ENCODE data around the gene TTLL4.
A peak's percentile ranks its signal among the peaks of the same experiment; 100 is the strongest.
"Not testable (repeated sequence)": the region's sequence is repeated elsewhere in the genome, so short reads cannot be mapped to it uniquely, and the experiment has no call there.

The TTLL4 gene

GRCh38 chr2:218687400-218688060, 23.1 kb upstream of the TTLL4 start:
- not testable (repeated sequence) for H3K4me3 ChIP-seq (ENCODE audit: low read depth in 1 of 2, low read length in 2 of 2); H3K4me1 ChIP-seq (ENCODE audit: control insufficient read depth in 1 of 2, insufficient read depth in 2 of 2, low read length in 2 of 2); H3K27me3 ChIP-seq (ENCODE audit: low read depth, low read length); H3K9me3 ChIP-seq (ENCODE audit: control insufficient read depth in 1 of 2, low read length in 2 of 2); H3K27ac ChIP-seq (ENCODE audit: low read length)
- peaks cover 20% of the 10 kb centered on the region in 2 donors for H3K36me3 ChIP-seq (ENCODE audit: control insufficient read depth in 1 of 2, insufficient read depth in 2 of 2, low read length in 2 of 2)

DNA sequence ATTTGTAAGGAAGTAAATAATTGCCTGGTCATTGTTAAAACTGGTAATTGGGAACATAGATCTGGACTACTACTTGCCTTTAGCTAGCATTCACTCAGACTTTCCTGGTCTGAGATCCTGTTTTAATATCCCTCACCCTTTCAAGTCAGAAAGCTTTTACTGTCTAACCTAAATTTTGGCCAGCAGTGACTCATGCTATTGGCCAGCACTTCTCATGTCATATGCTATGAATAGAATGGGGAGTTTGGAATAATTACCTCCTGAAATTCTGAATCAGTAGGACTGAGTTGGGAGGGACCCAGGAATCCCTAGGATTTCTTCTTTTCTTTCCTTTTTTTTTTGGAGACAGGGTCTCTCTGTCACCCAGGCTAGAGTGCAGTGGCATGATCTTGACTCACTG, 19.4 kb upstream of the TTLL4 start:
- Histone ChIP-seq H3K27me3 (ENCODE audit: low read depth, low read length) (no peaks in the 10 kb centered on the region), H3K9me3 (ENCODE audit: control insufficient read depth in 1 of 2, low read length in 2 of 2) (no peaks in the 10 kb centered on the region), H3K4me1 (ENCODE audit: control insufficient read depth in 1 of 2, insufficient read depth in 2 of 2, low read length in 2 of 2) (no peaks in the 10 kb centered on the region), H3K4me3 (ENCODE audit: low read depth in 1 of 2, low read length in 2 of 2) (no peak overlapping the region), H3K36me3 (ENCODE audit: control insufficient read depth in 1 of 2, insufficient read depth in 2 of 2, low read length in 2 of 2) (peaks cover 27 to 42% of the 10 kb centered on the region in 2 donors), H3K27ac (ENCODE audit: low read length) (no peak overlapping the region)

DNA sequence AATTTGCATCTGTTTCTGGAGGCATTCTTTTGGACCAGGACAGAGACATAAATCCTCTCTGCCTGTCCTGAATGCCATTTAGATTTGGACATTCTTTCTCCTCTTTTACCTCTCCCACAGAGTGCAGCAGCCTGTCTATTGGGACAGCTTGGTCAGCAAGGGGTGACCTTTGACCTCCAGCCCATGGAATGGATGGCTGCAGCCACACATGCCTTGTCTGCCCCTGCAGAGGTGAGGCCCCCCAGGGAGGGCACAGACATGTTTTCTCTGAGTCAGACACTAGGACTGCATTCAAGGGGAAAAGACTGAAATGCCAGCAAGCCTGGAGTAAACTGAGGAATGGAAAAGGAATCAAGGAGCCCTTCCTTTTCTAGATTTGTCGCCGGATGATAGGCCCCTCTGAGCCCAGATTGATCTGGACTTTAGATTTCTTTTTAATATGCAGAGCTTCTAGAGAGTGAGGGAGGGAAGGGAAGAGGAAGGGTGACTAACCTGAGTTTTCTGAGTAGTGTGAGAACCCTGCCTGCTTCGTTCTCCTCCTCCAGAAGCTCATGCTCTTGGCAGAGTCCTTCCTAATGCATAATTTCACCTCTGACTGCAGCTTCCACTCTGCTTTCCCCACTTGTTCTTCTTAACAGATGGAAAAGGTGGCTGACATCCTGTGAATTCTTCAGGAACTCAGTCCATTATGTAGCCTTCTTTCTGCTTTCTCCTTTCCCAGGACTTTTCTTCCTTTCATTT, 16.1 kb upstream of the TTLL4 start:
- Histone ChIP-seq H3K9me3 (ENCODE audit: control insufficient read depth in 1 of 2, low read length in 2 of 2) (no peaks in the 10 kb centered on the region), H3K36me3 (ENCODE audit: control insufficient read depth in 1 of 2, insufficient read depth in 2 of 2, low read length in 2 of 2) (peaks cover 27 to 67% of the 10 kb centered on the region in 2 donors), H3K27me3 (ENCODE audit: low read depth, low read length) (no peaks in the 10 kb centered on the region)

GRCh38 chr2:218698885-218699284, 11.8 kb upstream of the TTLL4 start:
- H3K4me3 ChIP-seq (ENCODE audit: low read depth in 1 of 2, low read length in 2 of 2), result no peak overlapping the region
- H3K4me1 ChIP-seq (ENCODE audit: control insufficient read depth in 1 of 2, insufficient read depth in 2 of 2, low read length in 2 of 2), result no peaks in the 10 kb centered on the region
- peaks cover 7 to 46% of the 10 kb centered on the region in 2 donors for H3K36me3 ChIP-seq (ENCODE audit: control insufficient read depth in 1 of 2, insufficient read depth in 2 of 2, low read length in 2 of 2)
- H3K27me3 ChIP-seq (ENCODE audit: low read depth, low read length), result no peaks in the 10 kb centered on the region
- H3K9me3 ChIP-seq (ENCODE audit: control insufficient read depth in 1 of 2, low read length in 2 of 2), result no peaks in the 10 kb centered on the region
- no peak overlapping the region for H3K27ac ChIP-seq (ENCODE audit: low read length)

More for the DNA sequence above, 16.1 kb upstream of the TTLL4 start:
- Histone ChIP-seq H3K27ac (ENCODE audit: low read length) (no peak overlapping the region), H3K4me3 (ENCODE audit: low read depth in 1 of 2, low read length in 2 of 2) (no peak overlapping the region), H3K4me1 (ENCODE audit: control insufficient read depth in 1 of 2, insufficient read depth in 2 of 2, low read length in 2 of 2) (no peaks in the 10 kb centered on the region)

DNA sequence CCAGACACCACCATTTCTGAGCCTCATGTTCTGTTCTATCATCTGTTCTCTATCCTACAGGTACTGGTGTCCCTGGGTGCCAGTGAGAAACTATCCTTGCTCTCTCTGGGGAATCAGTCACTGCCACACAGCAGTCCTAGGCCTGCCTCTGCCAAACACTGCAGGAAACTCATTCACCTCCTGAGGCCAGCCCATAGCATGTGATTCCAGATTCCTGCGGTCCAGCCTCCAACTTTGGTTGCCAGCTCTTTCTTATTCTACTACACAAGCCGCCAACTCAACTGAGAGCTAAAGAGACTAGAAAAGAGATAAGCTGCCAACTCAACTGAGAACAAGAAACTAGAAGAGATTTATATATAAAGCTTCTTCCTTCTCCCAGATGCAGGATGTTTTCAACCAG, 8.8 kb upstream of the TTLL4 start:
- Histone ChIP-seq H3K27ac (ENCODE audit: low read length) (no peak overlapping the region), H3K9me3 (ENCODE audit: control insufficient read depth in 1 of 2, low read length in 2 of 2) (no peaks in the 10 kb centered on the region), H3K27me3 (ENCODE audit: low read depth, low read length) (no peaks in the 10 kb centered on the region), H3K4me1 (ENCODE audit: control insufficient read depth in 1 of 2, insufficient read depth in 2 of 2, low read length in 2 of 2) (no peaks in the 10 kb centered on the region), H3K36me3 (ENCODE audit: control insufficient read depth in 1 of 2, insufficient read depth in 2 of 2, low read length in 2 of 2) (peaks cover 0 to 35% of the 10 kb centered on the region in 2 donors), H3K4me3 (ENCODE audit: low read depth in 1 of 2, low read length in 2 of 2) (no peak overlapping the region)

DNA sequence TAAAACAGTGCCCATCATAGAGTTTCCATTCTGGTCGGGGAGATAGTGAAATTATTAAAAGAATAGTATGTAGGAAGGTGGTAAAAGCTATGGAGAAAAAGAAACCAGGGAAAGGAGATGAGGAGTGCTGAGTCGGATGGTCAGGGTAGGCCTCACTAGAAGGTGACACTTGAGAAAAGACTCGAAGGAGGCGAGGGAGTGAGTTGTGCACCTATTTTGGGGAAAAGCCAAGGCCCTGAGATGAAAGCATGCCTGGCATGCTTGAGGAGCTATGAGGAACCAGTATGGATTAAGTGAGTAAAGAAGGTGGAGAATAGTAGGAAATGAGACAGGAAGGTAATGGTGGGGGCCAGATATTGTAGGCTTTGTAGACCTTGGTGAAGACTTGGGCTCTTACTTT, 7.3 kb upstream of the TTLL4 start:
- Histone ChIP-seq H3K9me3 (ENCODE audit: control insufficient read depth in 1 of 2, low read length in 2 of 2) (no peaks in the 10 kb centered on the region), H3K4me3 (ENCODE audit: low read depth in 1 of 2, low read length in 2 of 2) (no peak overlapping the region), H3K27me3 (ENCODE audit: low read depth, low read length) (no peaks in the 10 kb centered on the region), H3K36me3 (ENCODE audit: control insufficient read depth in 1 of 2, insufficient read depth in 2 of 2, low read length in 2 of 2) (peaks cover 0 to 20% of the 10 kb centered on the region in 2 donors), H3K27ac (ENCODE audit: low read length) (no peak overlapping the region), H3K4me1 (ENCODE audit: control insufficient read depth in 1 of 2, insufficient read depth in 2 of 2, low read length in 2 of 2) (no peaks in the 10 kb centered on the region)

- Histone ChIP-seq H3K27me3 (ENCODE audit: low read depth, low read length) (no peaks in the 10 kb centered on the region), H3K36me3 (ENCODE audit: control insufficient read depth in 1 of 2, insufficient read depth in 2 of 2, low read length in 2 of 2) (peaks cover 0 to 6% of the 10 kb centered on the region in 2 donors), H3K27ac (ENCODE audit: low read length) (no peak overlapping the region), H3K9me3 (ENCODE audit: control insufficient read depth in 1 of 2, low read length in 2 of 2) (no peaks in the 10 kb centered on the region), H3K4me3 (ENCODE audit: low read depth in 1 of 2, low read length in 2 of 2) (no peak overlapping the region), H3K4me1 (ENCODE audit: control insufficient read depth in 1 of 2, insufficient read depth in 2 of 2, low read length in 2 of 2) (peaks cover 0 to 8% of the 10 kb centered on the region in 2 donors)
Observed at GRCh38 chr2:218708086-218708485, 2.5 kb upstream of the TTLL4 start.

- Histone ChIP-seq H3K27me3 (ENCODE audit: low read depth, low read length) (no peaks in the 10 kb centered on the region), H3K27ac (ENCODE audit: low read length) (no peak overlapping the region), H3K4me3 (ENCODE audit: low read depth in 1 of 2, low read length in 2 of 2) (peak overlapping the region in 1 of 2 donors; percentile 83), H3K36me3 (ENCODE audit: control insufficient read depth in 1 of 2, insufficient read depth in 2 of 2, low read length in 2 of 2) (peaks cover 0 to 6% of the 10 kb centered on the region in 2 donors), H3K9me3 (ENCODE audit: control insufficient read depth in 1 of 2, low read length in 2 of 2) (no peaks in the 10 kb centered on the region), H3K4me1 (ENCODE audit: control insufficient read depth in 1 of 2, insufficient read depth in 2 of 2, low read length in 2 of 2) (peaks cover 0 to 8% of the 10 kb centered on the region in 2 donors)
Observed at GRCh38 chr2:218709908-218710307, 727 bp upstream of the TTLL4 start.

- peak overlapping the region; percentile 83 to 84 for H3K4me3 ChIP-seq (ENCODE audit: low read depth in 1 of 2, low read length in 2 of 2)
- no peaks in the 10 kb centered on the region for H3K27me3 ChIP-seq (ENCODE audit: low read depth, low read length)
- H3K36me3 ChIP-seq (ENCODE audit: control insufficient read depth in 1 of 2, insufficient read depth in 2 of 2, low read length in 2 of 2), result peaks cover 0 to 6% of the 10 kb centered on the region in 2 donors
- H3K9me3 ChIP-seq (ENCODE audit: control insufficient read depth in 1 of 2, low read length in 2 of 2), result no peaks in the 10 kb centered on the region
- H3K27ac ChIP-seq (ENCODE audit: low read length), result no peak overlapping the region
- peaks cover 0 to 8% of the 10 kb centered on the region in 2 donors for H3K4me1 ChIP-seq (ENCODE audit: control insufficient read depth in 1 of 2, insufficient read depth in 2 of 2, low read length in 2 of 2)
Observed at GRCh38 chr2:218710334-218710686, 325 bp upstream of the TTLL4 start.

GRCh38 chr2:218711550-218711929, 905 bp downstream of the TTLL4 start:
- Histone ChIP-seq H3K9me3 (ENCODE audit: control insufficient read depth in 1 of 2, low read length in 2 of 2) (no peaks in the 10 kb centered on the region), H3K4me3 (ENCODE audit: low read depth in 1 of 2, low read length in 2 of 2) (peak overlapping the region; percentile 83 to 84), H3K27me3 (ENCODE audit: low read depth, low read length) (no peaks in the 10 kb centered on the region), H3K36me3 (ENCODE audit: control insufficient read depth in 1 of 2, insufficient read depth in 2 of 2, low read length in 2 of 2) (peaks cover 0 to 6% of the 10 kb centered on the region in 2 donors), H3K27ac (ENCODE audit: low read length) (peak overlapping the region; percentile 85), H3K4me1 (ENCODE audit: control insufficient read depth in 1 of 2, insufficient read depth in 2 of 2, low read length in 2 of 2) (peaks cover 0 to 8% of the 10 kb centered on the region in 2 donors)

- Histone ChIP-seq H3K9me3 (ENCODE audit: control insufficient read depth in 1 of 2, low read length in 2 of 2) (no peaks in the 10 kb centered on the region), H3K27ac (ENCODE audit: low read length) (no peak overlapping the region), H3K27me3 (ENCODE audit: low read depth, low read length) (no peaks in the 10 kb centered on the region), H3K4me3 (ENCODE audit: low read depth in 1 of 2, low read length in 2 of 2) (no peak overlapping the region), H3K36me3 (ENCODE audit: control insufficient read depth in 1 of 2, insufficient read depth in 2 of 2, low read length in 2 of 2) (peaks cover 0 to 6% of the 10 kb centered on the region in 2 donors), H3K4me1 (ENCODE audit: control insufficient read depth in 1 of 2, insufficient read depth in 2 of 2, low read length in 2 of 2) (peaks cover 0 to 8% of the 10 kb centered on the region in 2 donors)
Observed at GRCh38 chr2:218713922-218714321, 3.3 kb downstream of the TTLL4 start.

Data from muscle layer of duodenum (tissue), 2 donors.